SK-N-SH (cell line): ENCODE measurements around the gene COL17A1. TPM values are rescaled to one million over a fixed set of nuclear protein-coding genes. Genes with fewer than 3 reads are reported as not detected.

Source experiments
- CTCF ChIA-PET: fragments of 300-600, 350-600 bp; formaldehyde crosslinking; extraction: SDS; loops from one replicate; lab custom pipeline; 2021; lab: Yijun Ruan, JAX
- POLR2A ChIA-PET: fragments of 350-600 bp; sonication (Branson Sonifier 250); formaldehyde crosslinking; extraction: SDS; loops from one replicate; lab custom pipeline; 2020; ENCODE audit warnings: antibody characterized with exemption, inconsistent platforms; lab: Yijun Ruan, JAX
- DNase-seq: peaks from one replicate; pipeline ENCODE4 v3.0.0; 2012
- H2AFZ ChIP-seq: fragments of 200-600 bp; sonication (generic); 2 replicates; pipeline ENCODE4 v1.8.1; 2016; ENCODE audit warnings: antibody characterized with exemption, mild to moderate bottlenecking, low read depth
- H3F3A ChIP-seq: fragments of 200-600 bp; sonication (generic); replicated peaks from 2 replicates; pipeline ENCODE3; 2016; ENCODE audit warnings: antibody characterized with exemption, mild to moderate bottlenecking; ENCODE audit not compliant: insufficient read depth
- H3K27ac ChIP-seq, 2 experiments: fragments of 200-500 bp in 1 of 2; fragments of 200-600 bp in 1 of 2; sonication (Bioruptor generic) in 1 of 2; sonication (generic), shearing (Covaris generic) in 1 of 2; 2 replicates each; pipeline versions ENCODE4 v1.5.1 to v1.6.1; 2014 to 2016; ENCODE audit warnings: low read depth in 2 of 2, inconsistent platforms in 1 of 2, low read length in 1 of 2, mild to moderate bottlenecking in 1 of 2, mixed read lengths in 1 of 2
- H3K27me3 ChIP-seq: fragments of 200-600 bp; sonication (generic), shearing (Covaris generic); 2 replicates; pipeline ENCODE4 v1.6.1; 2016; ENCODE audit warnings: mixed run types; ENCODE audit not compliant: insufficient read depth
- H3K36me3 ChIP-seq, 2 experiments: fragments of 200-500 bp in 1 of 2; fragments of 200-600 bp in 1 of 2; sonication (Bioruptor generic) in 1 of 2; sonication (generic) in 1 of 2; replicated peaks in 1 of 2; 2 replicates each; pipeline versions ENCODE3 to v1.5.1; 2014 to 2016; ENCODE audit warnings: low read length in 1 of 2, mild to moderate bottlenecking in 1 of 2; ENCODE audit not compliant: insufficient read depth in 2 of 2, control insufficient read depth in 1 of 2
- H3K4me1 ChIP-seq, 2 experiments: fragments of 200-500 bp in 1 of 2; fragments of 200-600 bp in 1 of 2; sonication (Bioruptor generic) in 1 of 2; sonication (generic), shearing (Covaris generic) in 1 of 2; 2 replicates each; pipeline versions ENCODE4 v1.5.1 to v1.6.1; 2014 to 2016; ENCODE audit warnings: low read depth in 1 of 2, low read length in 1 of 2, mixed run types in 1 of 2; ENCODE audit not compliant: insufficient read depth in 2 of 2, control insufficient read depth in 1 of 2
- H3K4me2 ChIP-seq: fragments of 200-600 bp; sonication (generic), shearing (Covaris generic); 2 replicates; pipeline ENCODE4 v1.6.1; 2017; ENCODE audit warnings: mixed run types
- H3K4me3 ChIP-seq, 2 experiments: fragments of 200-500 bp in 1 of 2; fragments of 200-600 bp in 1 of 2; sonication (Bioruptor generic) in 1 of 2; sonication (generic), shearing (Covaris generic) in 1 of 2; 2 replicates each; pipeline versions ENCODE4 v1.5.1 to v1.8.1; 2014 to 2016; ENCODE audit warnings: low read depth in 2 of 2, inconsistent platforms in 1 of 2, low read length in 1 of 2, mild to moderate bottlenecking in 1 of 2, mixed read lengths in 1 of 2, moderate library complexity in 1 of 2
- H3K79me2 ChIP-seq: fragments of 200-600 bp; sonication (generic); 2 replicates; pipeline ENCODE4 v1.8.1; 2017; ENCODE audit warnings: mild to moderate bottlenecking; ENCODE audit not compliant: insufficient read depth
- H3K9ac ChIP-seq: fragments of 200-600 bp; sonication (generic); 2 replicates; pipeline ENCODE4 v1.6.1; 2017; ENCODE audit warnings: mixed run types
- H3K9me2 ChIP-seq: fragments of 200-600 bp; sonication (generic); 2 replicates; pipeline ENCODE4 v1.6.1; 2017; ENCODE audit warnings: mixed run types
- H3K9me3 ChIP-seq: fragments of 200-600 bp; sonication (generic); 2 replicates; pipeline ENCODE4 v1.6.1; 2017; ENCODE audit warnings: mixed run types, mild to moderate bottlenecking, moderate library complexity
- H4K20me1 ChIP-seq: fragments of 200-600 bp; sonication (generic); 2 replicates; pipeline ENCODE4 v1.6.1; 2017; ENCODE audit warnings: mild to moderate bottlenecking, mixed run types; ENCODE audit not compliant: insufficient read depth
- CHD2 ChIP-seq: fragments of 150-350 bp; IDR thresholded peaks from 2 replicates; pipeline ENCODE4 v1.6.1; 2018; ENCODE audit warnings: low read length; ENCODE audit not compliant: partially characterized antibody
- ELF1 ChIP-seq: IDR thresholded peaks from 2 replicates; pipeline ENCODE4 v1.4.0; 2012
- FOSL2 ChIP-seq: IDR thresholded peaks from 2 replicates; pipeline ENCODE4 v1.4.0; 2012; ENCODE audit warnings: low read depth, mild to moderate bottlenecking, moderate library complexity, borderline replicate concordance
- FOXM1 ChIP-seq: IDR thresholded peaks from 2 replicates; pipeline ENCODE4 v1.4.0; 2012; ENCODE audit warnings: low read depth, mild to moderate bottlenecking
- GATA2 ChIP-seq: sonication (generic); formaldehyde crosslinking; IDR thresholded peaks from 2 replicates; pipeline ENCODE4 v1.5.0; 2020; ENCODE audit warnings: mild to moderate bottlenecking, missing genetic modification reagents
- JUND ChIP-seq: IDR thresholded peaks from 2 replicates; pipeline ENCODE4 v1.4.0; 2012
- NFIC ChIP-seq: IDR thresholded peaks from 2 replicates; pipeline ENCODE4 v1.4.0; 2012; ENCODE audit warnings: borderline replicate concordance
- RCOR1 ChIP-seq: fragments of 150-350 bp; IDR thresholded peaks from 2 replicates; pipeline ENCODE4 v1.6.1; 2017; ENCODE audit warnings: antibody characterized with exemption, low read length
- RFX5 ChIP-seq: IDR thresholded peaks from 2 replicates; pipeline ENCODE4 v1.6.1; 2012; ENCODE audit warnings: mild to moderate bottlenecking, improper control_type of control experiment, low read length
- SIN3A ChIP-seq: IDR thresholded peaks from 2 replicates; pipeline ENCODE4 v1.6.1; 2012; ENCODE audit warnings: low read depth, mild to moderate bottlenecking, low read length, moderate library complexity, borderline replicate concordance
- SMC3 ChIP-seq: IDR thresholded peaks from 2 replicates; pipeline ENCODE4 v1.6.1; 2012; ENCODE audit warnings: low read depth, low read length, improper control_type of control experiment
- TCF12 ChIP-seq: IDR thresholded peaks from 2 replicates; pipeline ENCODE4 v1.4.0; 2012
- WGBS: methylation state at CpG from one replicate; pipeline ENCODE4 v1.1.6; 2017; ENCODE audit warnings: low lambda C conversion rate; 5-methylcytosine and 5-hydroxymethylcytosine counted together
- polyA plus RNA-seq, 3 experiments: library from polyadenylated mRNA; depleted of rRNA; stranded (reverse); fragments of >200 nt; gene quantifications; 2 replicates each; pipeline ENCODE4 v1.2.3, GENCODE V29; 2012
- TF ChIP-seq, protein P1 (sequence below): fragments of 150-350 bp; IDR thresholded peaks from 2 replicates; pipeline ENCODE4 v1.6.1; 2017; ENCODE audit warnings: antibody characterized with exemption, low read length, low read depth, borderline replicate concordance
- TF ChIP-seq, protein P2 (sequence below): fragments of 200-600 bp; sonication (generic); IDR thresholded peaks from 2 replicates; pipeline ENCODE4 v1.6.1; 2017; ENCODE audit warnings: antibody characterized with exemption, mild to moderate bottlenecking, moderate library complexity
- TF ChIP-seq, protein P3 (sequence below): IDR thresholded peaks from 2 replicates; pipeline ENCODE4 v1.4.0; 2012; ENCODE audit warnings: low read depth
- TF ChIP-seq, protein P4 (sequence below): IDR thresholded peaks from 2 replicates; pipeline ENCODE4 v1.4.0; 2012; ENCODE audit warnings: low read depth, borderline replicate concordance
- TF ChIP-seq, protein P5 (sequence below): IDR thresholded peaks from 2 replicates; pipeline ENCODE4; 2012

COL17A1 gene
- polyA plus RNA-seq, 1 of the 3 experiments (the other 2 are of a cell fraction) = 0.12 TPM

DNA sequence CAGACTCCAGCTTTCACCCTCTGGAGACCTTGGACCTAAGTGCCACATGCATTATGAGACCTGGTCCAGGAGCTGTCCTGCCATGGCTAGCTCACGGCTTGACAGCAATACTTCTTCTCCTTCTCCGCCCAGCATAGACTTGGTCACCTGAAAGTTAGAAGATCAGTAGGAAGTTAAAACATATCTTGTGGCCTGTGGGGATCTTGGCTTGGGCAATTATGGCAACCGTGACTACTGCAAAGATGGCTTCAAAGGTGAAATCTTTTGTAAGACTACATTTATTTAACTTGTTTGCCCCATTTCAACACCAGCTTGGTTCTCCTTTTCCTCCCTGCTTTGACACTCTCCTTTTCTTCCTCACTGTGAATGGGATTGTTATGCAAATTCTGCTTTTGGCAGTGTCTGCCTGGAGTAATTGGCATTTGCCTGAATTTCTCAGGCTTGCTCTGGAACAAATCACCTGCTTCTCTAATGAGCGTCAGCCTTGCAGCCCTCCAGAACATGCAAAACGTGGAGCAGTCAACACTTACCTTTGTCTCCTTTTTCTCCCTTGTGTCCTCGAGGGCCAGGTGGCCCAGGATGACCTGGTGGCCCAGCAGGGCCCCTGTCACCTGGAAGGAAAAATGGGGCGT, 53.4 kb downstream of the COL17A1 start:
- no peaks in the 10 kb centered on the region for H3K79me2 ChIP-seq
- POLR2A ChIA-PET = no interaction called here

More for the DNA sequence above, 53.4 kb downstream of the COL17A1 start:
- no peak for DNase-seq
- no peak overlapping the region for H3K4me2 ChIP-seq
- no peak overlapping the region for H3K9ac ChIP-seq
- H3K4me3 ChIP-seq = no peak overlapping the region
- no peaks in the 10 kb centered on the region; a peak in 1 of 4 replicates for H3K4me1 ChIP-seq
- no peaks in the 10 kb centered on the region for H3K9me2 ChIP-seq
- H3K36me3 ChIP-seq = peaks cover 20 to 27% of the 10 kb centered on the region in 2 experiments
- CTCF ChIA-PET = interaction anchor here (0.9 to 1.5 kb wide), 2 partner anchors 12 to 178 kb away, joined by 3 to 4 read pairs; no protein-coding TSS in a partner anchor
- 95% methylated on average over 7 of the region's 7 CpGs for WGBS
- TF ChIP-seq, protein P1, sequence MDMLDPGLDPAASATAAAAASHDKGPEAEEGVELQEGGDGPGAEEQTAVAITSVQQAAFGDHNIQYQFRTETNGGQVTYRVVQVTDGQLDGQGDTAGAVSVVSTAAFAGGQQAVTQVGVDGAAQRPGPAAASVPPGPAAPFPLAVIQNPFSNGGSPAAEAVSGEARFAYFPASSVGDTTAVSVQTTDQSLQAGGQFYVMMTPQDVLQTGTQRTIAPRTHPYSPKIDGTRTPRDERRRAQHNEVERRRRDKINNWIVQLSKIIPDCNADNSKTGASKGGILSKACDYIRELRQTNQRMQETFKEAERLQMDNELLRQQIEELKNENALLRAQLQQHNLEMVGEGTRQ = no peak
- TF ChIP-seq FOSL2 (no peak), SMC3 (no peak), NFIC (no peak), RCOR1 (no peak), RFX5 (no peak), TCF12 (no peak), ELF1 (no peak), FOXM1 (no peak), SIN3A (no peak), CHD2 (no peak), JUND (no peak), GATA2 (no peak)
- TF ChIP-seq, protein P2, sequence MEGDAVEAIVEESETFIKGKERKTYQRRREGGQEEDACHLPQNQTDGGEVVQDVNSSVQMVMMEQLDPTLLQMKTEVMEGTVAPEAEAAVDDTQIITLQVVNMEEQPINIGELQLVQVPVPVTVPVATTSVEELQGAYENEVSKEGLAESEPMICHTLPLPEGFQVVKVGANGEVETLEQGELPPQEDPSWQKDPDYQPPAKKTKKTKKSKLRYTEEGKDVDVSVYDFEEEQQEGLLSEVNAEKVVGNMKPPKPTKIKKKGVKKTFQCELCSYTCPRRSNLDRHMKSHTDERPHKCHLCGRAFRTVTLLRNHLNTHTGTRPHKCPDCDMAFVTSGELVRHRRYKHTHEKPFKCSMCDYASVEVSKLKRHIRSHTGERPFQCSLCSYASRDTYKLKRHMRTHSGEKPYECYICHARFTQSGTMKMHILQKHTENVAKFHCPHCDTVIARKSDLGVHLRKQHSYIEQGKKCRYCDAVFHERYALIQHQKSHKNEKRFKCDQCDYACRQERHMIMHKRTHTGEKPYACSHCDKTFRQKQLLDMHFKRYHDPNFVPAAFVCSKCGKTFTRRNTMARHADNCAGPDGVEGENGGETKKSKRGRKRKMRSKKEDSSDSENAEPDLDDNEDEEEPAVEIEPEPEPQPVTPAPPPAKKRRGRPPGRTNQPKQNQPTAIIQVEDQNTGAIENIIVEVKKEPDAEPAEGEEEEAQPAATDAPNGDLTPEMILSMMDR = no peak
- TF ChIP-seq, protein P3, sequence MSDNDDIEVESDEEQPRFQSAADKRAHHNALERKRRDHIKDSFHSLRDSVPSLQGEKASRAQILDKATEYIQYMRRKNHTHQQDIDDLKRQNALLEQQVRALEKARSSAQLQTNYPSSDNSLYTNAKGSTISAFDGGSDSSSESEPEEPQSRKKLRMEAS = no peak
- TF ChIP-seq, protein P4, sequence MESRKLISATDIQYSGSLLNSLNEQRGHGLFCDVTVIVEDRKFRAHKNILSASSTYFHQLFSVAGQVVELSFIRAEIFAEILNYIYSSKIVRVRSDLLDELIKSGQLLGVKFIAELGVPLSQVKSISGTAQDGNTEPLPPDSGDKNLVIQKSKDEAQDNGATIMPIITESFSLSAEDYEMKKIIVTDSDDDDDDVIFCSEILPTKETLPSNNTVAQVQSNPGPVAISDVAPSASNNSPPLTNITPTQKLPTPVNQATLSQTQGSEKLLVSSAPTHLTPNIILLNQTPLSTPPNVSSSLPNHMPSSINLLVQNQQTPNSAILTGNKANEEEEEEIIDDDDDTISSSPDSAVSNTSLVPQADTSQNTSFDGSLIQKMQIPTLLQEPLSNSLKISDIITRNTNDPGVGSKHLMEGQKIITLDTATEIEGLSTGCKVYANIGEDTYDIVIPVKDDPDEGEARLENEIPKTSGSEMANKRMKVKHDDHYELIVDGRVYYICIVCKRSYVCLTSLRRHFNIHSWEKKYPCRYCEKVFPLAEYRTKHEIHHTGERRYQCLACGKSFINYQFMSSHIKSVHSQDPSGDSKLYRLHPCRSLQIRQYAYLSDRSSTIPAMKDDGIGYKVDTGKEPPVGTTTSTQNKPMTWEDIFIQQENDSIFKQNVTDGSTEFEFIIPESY = no peak
- TF ChIP-seq, protein P5, sequence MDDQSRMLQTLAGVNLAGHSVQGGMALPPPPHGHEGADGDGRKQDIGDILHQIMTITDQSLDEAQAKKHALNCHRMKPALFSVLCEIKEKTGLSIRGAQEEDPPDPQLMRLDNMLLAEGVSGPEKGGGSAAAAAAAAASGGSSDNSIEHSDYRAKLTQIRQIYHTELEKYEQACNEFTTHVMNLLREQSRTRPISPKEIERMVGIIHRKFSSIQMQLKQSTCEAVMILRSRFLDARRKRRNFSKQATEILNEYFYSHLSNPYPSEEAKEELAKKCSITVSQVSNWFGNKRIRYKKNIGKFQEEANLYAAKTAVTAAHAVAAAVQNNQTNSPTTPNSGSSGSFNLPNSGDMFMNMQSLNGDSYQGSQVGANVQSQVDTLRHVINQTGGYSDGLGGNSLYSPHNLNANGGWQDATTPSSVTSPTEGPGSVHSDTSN = no peak
- no peaks in the 10 kb centered on the region for H3K27me3 ChIP-seq
- H4K20me1 ChIP-seq = no peaks in the 10 kb centered on the region
- peaks cover 3% of the 10 kb centered on the region for H3F3A ChIP-seq
- no peaks in the 10 kb centered on the region for H3K9me3 ChIP-seq
- no peak overlapping the region for H2AFZ ChIP-seq
- no peak overlapping the region for H3K27ac ChIP-seq
